Measurements from ENCODE around the gene RFC1.

The RFC1 gene

GRCh38 chr4:39324897-39325613 lies 41.1 kb downstream of the RFC1 start:
- Histone ChIP-seq H3K27me3 (ENCODE audit: control insufficient read depth, insufficient read depth, low read length) (no peaks in the 10 kb centered on the region), H3K4me3 (ENCODE audit: low read depth, low read length) (no peak overlapping the region), H3K9me3 (ENCODE audit: control insufficient read depth, insufficient read depth, low read length) (no peaks in the 10 kb centered on the region), H3K36me3 (ENCODE audit: control insufficient read depth, insufficient read depth, low read length) (no peaks in the 10 kb centered on the region), H3K4me1 (ENCODE audit: control insufficient read depth, insufficient read depth, low read length) (no peaks in the 10 kb centered on the region), H3K9ac (ENCODE audit: low read depth, low read length) (no peak overlapping the region)

- no peaks in the 10 kb centered on the region for H3K27me3 ChIP-seq (ENCODE audit: control insufficient read depth, insufficient read depth, low read length)
- H3K4me3 ChIP-seq (ENCODE audit: low read depth, low read length): no peak overlapping the region
- no peaks in the 10 kb centered on the region for H3K9me3 ChIP-seq (ENCODE audit: control insufficient read depth, insufficient read depth, low read length)
- no peaks in the 10 kb centered on the region for H3K36me3 ChIP-seq (ENCODE audit: control insufficient read depth, insufficient read depth, low read length)
- no peak overlapping the region for H3K9ac ChIP-seq (ENCODE audit: low read depth, low read length)
- no peaks in the 10 kb centered on the region for H3K4me1 ChIP-seq (ENCODE audit: control insufficient read depth, insufficient read depth, low read length)
Measured at GRCh38 chr4:39324446-39324845, 41.7 kb downstream of the RFC1 start.

GRCh38 chr4:39323821-39324220 lies 42.3 kb downstream of the RFC1 start:
- Histone ChIP-seq H3K4me3 (ENCODE audit: low read depth, low read length) (no peak overlapping the region), H3K9ac (ENCODE audit: low read depth, low read length) (no peak overlapping the region), H3K36me3 (ENCODE audit: control insufficient read depth, insufficient read depth, low read length) (no peaks in the 10 kb centered on the region), H3K4me1 (ENCODE audit: control insufficient read depth, insufficient read depth, low read length) (no peaks in the 10 kb centered on the region), H3K27me3 (ENCODE audit: control insufficient read depth, insufficient read depth, low read length) (no peaks in the 10 kb centered on the region), H3K9me3 (ENCODE audit: control insufficient read depth, insufficient read depth, low read length) (no peaks in the 10 kb centered on the region)

- Histone ChIP-seq H3K36me3 (ENCODE audit: control insufficient read depth, insufficient read depth, low read length) (peaks cover 3% of the 10 kb centered on the region), H3K4me1 (ENCODE audit: control insufficient read depth, insufficient read depth, low read length) (no peaks in the 10 kb centered on the region), H3K27me3 (ENCODE audit: control insufficient read depth, insufficient read depth, low read length) (no peaks in the 10 kb centered on the region), H3K4me3 (ENCODE audit: low read depth, low read length) (no peak overlapping the region), H3K9ac (ENCODE audit: low read depth, low read length) (no peak overlapping the region), H3K9me3 (ENCODE audit: control insufficient read depth, insufficient read depth, low read length) (no peaks in the 10 kb centered on the region)
Measured at GRCh38 chr4:39320381-39321115, 45.6 kb downstream of the RFC1 start.

- Histone ChIP-seq H3K36me3 (ENCODE audit: control insufficient read depth, insufficient read depth, low read length) (peaks cover 9% of the 10 kb centered on the region), H3K27me3 (ENCODE audit: control insufficient read depth, insufficient read depth, low read length) (no peaks in the 10 kb centered on the region), H3K9me3 (ENCODE audit: control insufficient read depth, insufficient read depth, low read length) (no peaks in the 10 kb centered on the region), H3K4me1 (ENCODE audit: control insufficient read depth, insufficient read depth, low read length) (no peaks in the 10 kb centered on the region), H3K4me3 (ENCODE audit: low read depth, low read length) (no peak overlapping the region), H3K9ac (ENCODE audit: low read depth, low read length) (no peak overlapping the region)
Measured at GRCh38 chr4:39319676-39320075, 46.5 kb downstream of the RFC1 start.

GRCh38 chr4:39312816-39313215 lies 53.3 kb downstream of the RFC1 start:
- H3K9ac ChIP-seq (ENCODE audit: low read depth, low read length): no peak overlapping the region
- H3K27me3 ChIP-seq (ENCODE audit: control insufficient read depth, insufficient read depth, low read length): no peaks in the 10 kb centered on the region
- H3K36me3 ChIP-seq (ENCODE audit: control insufficient read depth, insufficient read depth, low read length): peaks cover 37% of the 10 kb centered on the region
- no peaks in the 10 kb centered on the region for H3K4me1 ChIP-seq (ENCODE audit: control insufficient read depth, insufficient read depth, low read length)
- H3K4me3 ChIP-seq (ENCODE audit: low read depth, low read length): no peak overlapping the region
- no peaks in the 10 kb centered on the region for H3K9me3 ChIP-seq (ENCODE audit: control insufficient read depth, insufficient read depth, low read length)

- Histone ChIP-seq H3K9me3 (ENCODE audit: control insufficient read depth, insufficient read depth, low read length) (no peaks in the 10 kb centered on the region), H3K4me1 (ENCODE audit: control insufficient read depth, insufficient read depth, low read length) (no peaks in the 10 kb centered on the region), H3K4me3 (ENCODE audit: low read depth, low read length) (no peak overlapping the region), H3K9ac (ENCODE audit: low read depth, low read length) (no peak overlapping the region), H3K27me3 (ENCODE audit: control insufficient read depth, insufficient read depth, low read length) (no peaks in the 10 kb centered on the region), H3K36me3 (ENCODE audit: control insufficient read depth, insufficient read depth, low read length) (peaks cover 35% of the 10 kb centered on the region)
Measured at GRCh38 chr4:39308611-39309010, 57.6 kb downstream of the RFC1 start.

- Histone ChIP-seq H3K9ac (ENCODE audit: low read depth, low read length) (no peak overlapping the region), H3K36me3 (ENCODE audit: control insufficient read depth, insufficient read depth, low read length) (peaks cover 30% of the 10 kb centered on the region), H3K4me1 (ENCODE audit: control insufficient read depth, insufficient read depth, low read length) (no peaks in the 10 kb centered on the region), H3K27me3 (ENCODE audit: control insufficient read depth, insufficient read depth, low read length) (no peaks in the 10 kb centered on the region), H3K4me3 (ENCODE audit: low read depth, low read length) (no peak overlapping the region), H3K9me3 (ENCODE audit: control insufficient read depth, insufficient read depth, low read length) (no peaks in the 10 kb centered on the region)
Measured at GRCh38 chr4:39305912-39306677, 60.1 kb downstream of the RFC1 start.

- no peaks in the 10 kb centered on the region for H3K4me1 ChIP-seq (ENCODE audit: control insufficient read depth, insufficient read depth, low read length)
- H3K4me3 ChIP-seq (ENCODE audit: low read depth, low read length): no peak overlapping the region
- no peaks in the 10 kb centered on the region for H3K9me3 ChIP-seq (ENCODE audit: control insufficient read depth, insufficient read depth, low read length)
- no peak overlapping the region for H3K9ac ChIP-seq (ENCODE audit: low read depth, low read length)
- H3K36me3 ChIP-seq (ENCODE audit: control insufficient read depth, insufficient read depth, low read length): peaks cover 26% of the 10 kb centered on the region
- no peaks in the 10 kb centered on the region for H3K27me3 ChIP-seq (ENCODE audit: control insufficient read depth, insufficient read depth, low read length)
Measured at GRCh38 chr4:39304651-39305050, 61.5 kb downstream of the RFC1 start.

- H3K4me1 ChIP-seq (ENCODE audit: control insufficient read depth, insufficient read depth, low read length): no peaks in the 10 kb centered on the region
- H3K36me3 ChIP-seq (ENCODE audit: control insufficient read depth, insufficient read depth, low read length): peaks cover 26% of the 10 kb centered on the region
- H3K9me3 ChIP-seq (ENCODE audit: control insufficient read depth, insufficient read depth, low read length): no peaks in the 10 kb centered on the region
- H3K27me3 ChIP-seq (ENCODE audit: control insufficient read depth, insufficient read depth, low read length): no peaks in the 10 kb centered on the region
- H3K9ac ChIP-seq (ENCODE audit: low read depth, low read length): no peak overlapping the region
- H3K4me3 ChIP-seq (ENCODE audit: low read depth, low read length): no peak overlapping the region
Measured at GRCh38 chr4:39303871-39304270, 62.3 kb downstream of the RFC1 start.

- H3K27me3 ChIP-seq (ENCODE audit: control insufficient read depth, insufficient read depth, low read length): no peaks in the 10 kb centered on the region
- H3K9me3 ChIP-seq (ENCODE audit: control insufficient read depth, insufficient read depth, low read length): no peaks in the 10 kb centered on the region
- H3K4me3 ChIP-seq (ENCODE audit: low read depth, low read length): no peak overlapping the region
- peaks cover 22% of the 10 kb centered on the region for H3K36me3 ChIP-seq (ENCODE audit: control insufficient read depth, insufficient read depth, low read length)
- no peak overlapping the region for H3K9ac ChIP-seq (ENCODE audit: low read depth, low read length)
- no peaks in the 10 kb centered on the region for H3K4me1 ChIP-seq (ENCODE audit: control insufficient read depth, insufficient read depth, low read length)
Measured at GRCh38 chr4:39302901-39303300, 63.3 kb downstream of the RFC1 start.
